Hepatocyte (in vitro differentiated cells): Measurements from ENCODE around the gene CCDC61. TPM values are rescaled to one million over a fixed set of nuclear protein-coding genes. Genes with fewer than 3 reads are reported as not detected.

Source experiments
- DNase-seq: peaks from one replicate; pipeline ENCODE4 v3.0.0-alpha.2; 2016; ENCODE audit warnings: low spot score
- H2AFZ ChIP-seq: fragments of 200-600 bp; sonication (generic); 2 replicates; pipeline ENCODE4 v1.6.0; 2016; ENCODE audit warnings: antibody characterized with exemption, mild to moderate bottlenecking
- H3K27ac ChIP-seq: fragments of 200-600 bp; sonication (generic); 2 replicates; pipeline ENCODE4 v1.5.1; 2016; ENCODE audit warnings: mild to moderate bottlenecking
- H3K27me3 ChIP-seq: fragments of 200-600 bp; sonication (generic); 2 replicates; pipeline ENCODE4 v1.6.1; 2016
- H3K36me3 ChIP-seq: fragments of 200-600 bp; sonication (generic); replicated peaks from 2 replicates; pipeline ENCODE4 v1.5.1; 2016; ENCODE audit warnings: low read depth; ENCODE audit not compliant: insufficient read depth
- H3K4me1 ChIP-seq: fragments of 200-600 bp; sonication (generic); 2 replicates; pipeline ENCODE4 v1.5.1; 2016; ENCODE audit warnings: mild to moderate bottlenecking, moderate library complexity; ENCODE audit not compliant: insufficient read depth
- H3K4me2 ChIP-seq: fragments of 200-600 bp; sonication (generic); 2 replicates; pipeline ENCODE4 v1.6.0; 2016
- H3K4me3 ChIP-seq: fragments of 200-600 bp; sonication (generic); 2 replicates; pipeline ENCODE4 v1.5.1; 2016; ENCODE audit warnings: mild to moderate bottlenecking
- H3K79me2 ChIP-seq: fragments of 200-600 bp; sonication (generic); 2 replicates; pipeline ENCODE4 v1.6.0; 2017; ENCODE audit warnings: mild to moderate bottlenecking
- H3K9me2 ChIP-seq: fragments of 200-600 bp; sonication (generic); replicated peaks from 2 replicates; pipeline ENCODE4 v1.6.0; 2017; ENCODE audit warnings: mild to moderate bottlenecking; ENCODE audit not compliant: insufficient read depth
- H3K9me3 ChIP-seq: fragments of 200-600 bp; sonication (generic); 2 replicates; pipeline ENCODE4 v1.5.1; 2016; ENCODE audit warnings: low read depth, mild to moderate bottlenecking
- H4K20me1 ChIP-seq: fragments of 200-600 bp; sonication (generic); 2 replicates; pipeline ENCODE4 v1.6.0; 2016; ENCODE audit warnings: mild to moderate bottlenecking; ENCODE audit not compliant: insufficient read depth, poor library complexity, severe bottlenecking
- CTCF ChIP-seq: fragments of 200-600 bp; sonication (generic); IDR thresholded peaks from 2 replicates; pipeline ENCODE4 v1.5.1; 2016; ENCODE audit warnings: antibody characterized with exemption, mild to moderate bottlenecking; ENCODE audit not compliant: poor library complexity
- EZH2 ChIP-seq: fragments of 200-600 bp; sonication (generic); IDR thresholded peaks from 2 replicates; pipeline ENCODE4 v1.6.1; 2016; ENCODE audit warnings: antibody characterized with exemption, mild to moderate bottlenecking, borderline replicate concordance
- EZH2phosphoT487 ChIP-seq: fragments of 200-600 bp; sonication (generic); IDR thresholded peaks from one replicate; pipeline ENCODE4 v1.6.1; 2018; ENCODE audit warnings: antibody characterized with exemption, mild to moderate bottlenecking, low read depth, moderate library complexity; ENCODE audit not compliant: unreplicated experiment, severe bottlenecking
- WGBS: methylation state at CpG from one replicate; pipeline ENCODE4 v1.1.6; 2016; ENCODE audit warnings: low lambda C conversion rate; ENCODE audit errors: missing lambda C conversion rate; 5-methylcytosine and 5-hydroxymethylcytosine counted together
- microRNA counts: library from miRNA; unstranded; fragments of <30 nt; microRNA quantifications from one replicate; lab custom pipeline; 2017
- microRNA-seq: library from miRNA; unstranded; fragments of <30 nt; microRNA quantifications from one replicate; pipeline ENCODE4, GENCODE V29; 2017
- polyA plus RNA-seq: library from polyadenylated mRNA; unstranded; fragments of >200 nt; fragmentation: Nextera tagmentation; extraction: Ambion mirVana; gene quantifications from 2 replicates; pipeline ENCODE4 v1.2.1, GENCODE V29; 2016
- small RNA-seq: library from RNA; depleted of rRNA; stranded (forward); fragments of <200 nt; gene quantifications from one replicate; pipeline ENCODE3, GENCODE V24; 2014
- total RNA-seq: library from RNA; depleted of rRNA; stranded (reverse); fragments of >200 nt; gene quantifications from 2 replicates; pipeline ENCODE4 v1.2.3, GENCODE V29; 2014

Gene CCDC61
- total and polyA plus RNA-seq, 2 experiments from 2014 or later = 3.6 to 7.3 TPM

GRCh38 chr19:46066471-46066870 is 71.2 kb downstream of the CCDC61 start:
- 86% methylated on average over 1 of the region's 1 CpG for WGBS
- H4K20me1 ChIP-seq = no peaks in the 10 kb centered on the region
- no peak overlapping the region for H3K4me3 ChIP-seq
- H3K27me3 ChIP-seq = no peaks in the 10 kb centered on the region
- TF ChIP-seq EZH2phosphoT487 (no peak), CTCF (no peak), EZH2 (no peak)
- H2AFZ ChIP-seq = no peak overlapping the region
- H3K79me2 ChIP-seq = no peaks in the 10 kb centered on the region
- no peaks in the 10 kb centered on the region for H3K9me3 ChIP-seq
- H3K36me3 ChIP-seq = no peaks in the 10 kb centered on the region
- H3K9me2 ChIP-seq = no peaks in the 10 kb centered on the region
- no peak for DNase-seq
- H3K4me1 ChIP-seq = peaks cover 10% of the 10 kb centered on the region
- no peak overlapping the region for H3K27ac ChIP-seq
- no peak overlapping the region for H3K4me2 ChIP-seq

- H3K4me2 ChIP-seq = no peak overlapping the region
- no peaks in the 10 kb centered on the region for H3K9me3 ChIP-seq
- H3K27me3 ChIP-seq = no peaks in the 10 kb centered on the region
- H3K4me1 ChIP-seq = peaks cover 10% of the 10 kb centered on the region
- WGBS = 87% methylated on average over 1 of the region's 1 CpG
- TF ChIP-seq EZH2 (no peak), CTCF (no peak), EZH2phosphoT487 (no peak)
- H2AFZ ChIP-seq = no peak overlapping the region
- no peaks in the 10 kb centered on the region for H4K20me1 ChIP-seq
- DNase-seq = no peak
- no peaks in the 10 kb centered on the region for H3K36me3 ChIP-seq
- no peaks in the 10 kb centered on the region for H3K9me2 ChIP-seq
- peak overlapping the region; percentile 69 for H3K27ac ChIP-seq
- no peaks in the 10 kb centered on the region for H3K79me2 ChIP-seq
- H3K4me3 ChIP-seq = no peak overlapping the region
Observed at GRCh38 chr19:46067691-46068090, 72.4 kb downstream of the CCDC61 start.

MicroRNA genes within 50 kb of the gene (microRNA counts, 767-probe panel; counts per million panel counts)
- not detected for microRNA hsa-miR-769-3p (lab: Ali Mortazavi, UCI)
- microRNA hsa-miR-769-5p (lab: Ali Mortazavi, UCI) = not detected

Small RNAs within 50 kb of the gene (microRNA-seq; reads per million reads assigned to microRNA genes)
- 344 reads per million, percentile 70 among the genes with 10 or more reads in this experiment for gene MIR769

Small RNAs within 50 kb of the gene (small RNA-seq; reads per million reads assigned to genes)
- gene MIR769 = 171 reads per million, percentile 98 among the genes with 10 or more reads in this experiment

Other genes starting within 250 kb of the CCDC61 start
- gene SIX5, start 226.2 kb upstream of the CCDC61 start, total RNA-seq = 12.1 and 17.0 TPM in 2 replicates
- gene SIX5, start 226.2 kb upstream of the CCDC61 start, polyA plus RNA-seq = 12.6 and 15.6 TPM in 2 replicates
- gene DMPK, start 213.0 kb upstream of the CCDC61 start, total RNA-seq = 25.2 and 71.4 TPM in 2 replicates
- 46.0 and 60.7 TPM in 2 replicates for gene DMPK, start 213.0 kb upstream of the CCDC61 start, polyA plus RNA-seq
- 18.3 and 23.7 TPM in 2 replicates for gene DMWD, start 202.6 kb upstream of the CCDC61 start, total RNA-seq
- gene DMWD, start 202.6 kb upstream of the CCDC61 start, polyA plus RNA-seq = 70.1 and 95.8 TPM in 2 replicates
- 0.12 TPM in 1 of 2 replicates, not detected in the other for gene RSPH6A, start 180.2 kb upstream of the CCDC61 start, total RNA-seq
- gene RSPH6A, start 180.2 kb upstream of the CCDC61 start, polyA plus RNA-seq = not detected in 2 replicates
- gene SYMPK, start 132.3 kb upstream of the CCDC61 start, total RNA-seq = 33.8 and 41.6 TPM in 2 replicates
- 33.4 and 39.0 TPM in 2 replicates for gene SYMPK, start 132.3 kb upstream of the CCDC61 start, polyA plus RNA-seq
- gene FOXA3, start 131.1 kb upstream of the CCDC61 start, total RNA-seq = 14.5 and 14.6 TPM in 2 replicates
- 16.7 and 18.6 TPM in 2 replicates for gene FOXA3, start 131.1 kb upstream of the CCDC61 start, polyA plus RNA-seq
- 23.8 and 25.2 TPM in 2 replicates for gene IRF2BP1, start 109.3 kb upstream of the CCDC61 start, total RNA-seq
- 11.5 and 15.8 TPM in 2 replicates for gene IRF2BP1, start 109.3 kb upstream of the CCDC61 start, polyA plus RNA-seq
- 2.4 and 3.5 TPM in 2 replicates for gene MYPOP, start 92.9 kb upstream of the CCDC61 start, total RNA-seq
- 2.5 and 3.1 TPM in 2 replicates for gene MYPOP, start 92.9 kb upstream of the CCDC61 start, polyA plus RNA-seq
- gene NANOS2, start 80.7 kb upstream of the CCDC61 start, total RNA-seq = not detected in 2 replicates
- gene NANOS2, start 80.7 kb upstream of the CCDC61 start, polyA plus RNA-seq = not detected in 2 replicates
- 0.12 TPM in 1 of 2 replicates, not detected in the other for gene NOVA2, start 21.6 kb upstream of the CCDC61 start, total RNA-seq
- gene NOVA2, start 21.6 kb upstream of the CCDC61 start, polyA plus RNA-seq = 0.08 and 0.16 TPM in 2 replicates
- not detected in 2 replicates for gene PGLYRP1, start 27.6 kb downstream of the CCDC61 start, total RNA-seq
- not detected in 2 replicates for gene PGLYRP1, start 27.6 kb downstream of the CCDC61 start, polyA plus RNA-seq
- gene IGFL4, start 45.5 kb downstream of the CCDC61 start, total RNA-seq = 1.1 and 1.8 TPM in 2 replicates
- gene IGFL4, start 45.5 kb downstream of the CCDC61 start, polyA plus RNA-seq = 0.41 and 0.83 TPM in 2 replicates
- 2.1 and 2.6 TPM in 2 replicates for gene IGFL3, start 129.2 kb downstream of the CCDC61 start, total RNA-seq
- 4.7 and 5.5 TPM in 2 replicates for gene IGFL3, start 129.2 kb downstream of the CCDC61 start, polyA plus RNA-seq
- gene IGFL2, start 152.8 kb downstream of the CCDC61 start, total RNA-seq = 12.9 and 15.2 TPM in 2 replicates
- gene IGFL2, start 152.8 kb downstream of the CCDC61 start, polyA plus RNA-seq = 17.2 and 22.9 TPM in 2 replicates
- gene IGFL1, start 234.3 kb downstream of the CCDC61 start, total RNA-seq = not detected in 2 replicates
- gene IGFL1, start 234.3 kb downstream of the CCDC61 start, polyA plus RNA-seq = not detected in 2 replicates